ENCODE data around the gene APC2. TPM values are rescaled to one million over a fixed set of nuclear protein-coding genes. Genes with fewer than 3 reads are reported as not detected.
A peak's percentile ranks its signal among the peaks of the same experiment; 100 is the strongest.

Gene APC2
- total RNA-seq, 1 experiment from 2014 or later, result 0.68 TPM

- Histone ChIP-seq H3K4me1 (ENCODE audit: insufficient read depth, low read length) (no peaks in the 10 kb centered on the region), H2BK120ac (ENCODE audit: low read depth, low read length, poor library complexity, severe bottlenecking) (no peak overlapping the region)
Measured at GRCh38 chr19:1468274-1468820, 18.4 kb downstream of the APC2 start.

More at GRCh38 chr19:1468274-1468820, 18.4 kb downstream of the APC2 start:
- Histone ChIP-seq H3K23ac (ENCODE audit: insufficient read length, low read depth, low read length) (no peak overlapping the region), H3K79me2 (ENCODE audit: insufficient read depth, low read length) (no peaks in the 10 kb centered on the region), H3K4me2 (ENCODE audit: insufficient read depth, insufficient read length, low read length) (no peak overlapping the region), H3K18ac (ENCODE audit: insufficient read length, low read depth, low read length) (no peak overlapping the region), H3K14ac (ENCODE audit: insufficient read depth, low read length) (no peak overlapping the region), H3K56ac (ENCODE audit: insufficient read length, low read depth, low read length) (no peak overlapping the region), H3K4ac (ENCODE audit: low read depth, low read length) (no peak overlapping the region), H3K23me2 (ENCODE audit: insufficient read length, low read depth, low read length, poor library complexity, severe bottlenecking) (peaks cover 9% of the 10 kb centered on the region), H3K27ac (ENCODE audit: insufficient read length, low read depth, low read length) (no peak overlapping the region), H2BK5ac (ENCODE audit: insufficient read length, low read length) (no peak overlapping the region), H2BK12ac (ENCODE audit: insufficient read length, low read depth, low read length) (no peak overlapping the region), H3T11ph (ENCODE audit: low read length) (no peak overlapping the region), H3K27me3 (ENCODE audit: insufficient read depth, low read length) (peaks cover 61% of the 10 kb centered on the region), H2AFZ (ENCODE audit: low read length) (no peak overlapping the region), H2AK5ac (ENCODE audit: insufficient read length, low read length) (no peak overlapping the region), H3K79me1 (ENCODE audit: insufficient read depth, low read depth, low read length, poor library complexity, severe bottlenecking) (no peaks in the 10 kb centered on the region), H4K5ac (ENCODE audit: insufficient read length, low read depth, low read length) (no peak overlapping the region), H2BK15ac (ENCODE audit: low read depth, low read length) (no peak overlapping the region), H4K8ac (replicated peaks; ENCODE audit: insufficient read length, low read depth, low read length) (no peak overlapping the region), H3K9ac (ENCODE audit: extremely low read depth, insufficient read length, low read length) (no peak overlapping the region), H2BK20ac (ENCODE audit: low read depth, low read length, poor library complexity, severe bottlenecking) (no peak overlapping the region), H3K9me3 (ENCODE audit: control insufficient read depth, low read depth, low read length) (no peaks in the 10 kb centered on the region), H4K20me1 (ENCODE audit: control insufficient read depth, insufficient read depth, insufficient read length) (peaks cover 3% of the 10 kb centered on the region), H4K91ac (ENCODE audit: insufficient read length, low read depth, low read length) (no peak overlapping the region)
- Mint-ChIP-seq H3K36me3 (ENCODE audit: insufficient read depth in 1 of 3, low read depth in 3 of 3) (no peaks in the 10 kb centered on the region), H3K4me1 (peaks cover 2 to 9% of the 10 kb centered on the region in 2 experiments; a peak in 3 of 4 replicates), H3K9me3 (no peaks in the 10 kb centered on the region), H3K27ac (no peak overlapping the region), H3K27me3 (ENCODE audit: low read depth) (peaks cover 83% of the 10 kb centered on the region), H3K4me3 (peak overlapping the region; percentile 8 to 67; a peak in 1 of 5 replicates)
- DNase-seq, result no peak
- no CpG with 5 or more reads among the region's 49 CpGs for WGBS (ENCODE audit: extremely low coverage, insufficient read length, low lambda C conversion rate)
- TF ChIP-seq CTCF (conservative IDR thresholded peaks at IDR 0.05), result no peak
